Motor neuron (in vitro differentiated cells): ENCODE measurements around the gene SLC41A3. TPM values are rescaled to one million over a fixed set of nuclear protein-coding genes. Genes with fewer than 3 reads are reported as not detected.

Source experiments
- ATAC-seq, 8 experiments: fragments of 200-7000 bp; cut with Tn5 transposase; replicated peaks in 6 of 8; 2 replicates each; pipeline ENCODE4 v1.8.0; 2021; ENCODE audit warnings: mild to moderate bottlenecking in 8 of 8, moderate library complexity in 8 of 8
- H3K27ac ChIP-seq, 2 donors: fragments of 250-450 bp; sonication (Bioruptor Pico); 2 replicates each; pipeline ENCODE4 v1.9.0; 2021; ENCODE audit warnings: antibody characterized with exemption in 2 of 2, mild to moderate bottlenecking in 2 of 2, moderate library complexity in 1 of 2
- H3K4me1 ChIP-seq, 2 donors: fragments of 250-450 bp; sonication (Bioruptor Pico); replicated peaks in 1 of 2; 2 replicates each; pipeline ENCODE4 v1.6.1; 2021; ENCODE audit warnings: antibody characterized with exemption in 2 of 2, mild to moderate bottlenecking in 2 of 2, moderate library complexity in 1 of 2
- H3K4me3 ChIP-seq, 5 donors: fragments of 250-450 bp; sonication (Bioruptor Pico); 2 replicates each; pipeline ENCODE4 v1.9.0; 2021; ENCODE audit warnings: antibody characterized with exemption in 5 of 5, mild to moderate bottlenecking in 5 of 5, moderate library complexity in 4 of 5
- WGBS, 10 experiments: fragments of 450-650 bp; shearing (Covaris generic); methylation state at CpG; one replicate each; pipeline ENCODE4 v1.0.0; 2022; 5-methylcytosine and 5-hydroxymethylcytosine counted together
- in situ Hi-C, 9 experiments: fragments of 400-800 bp; cut with MboI; loops; one replicate each; pipeline ENCODE4 v1.15.0; 2021; ENCODE audit warnings: low sequenced_read_pairs in 9 of 9, low pct_unique_long_range_greater_than_20kb in 2 of 9; ENCODE audit not compliant: unreplicated experiment in 9 of 9
- total RNA-seq, 8 experiments: library from RNA; unstranded; fragments of 300-600 nt; gene quantifications; 2 replicates each; pipeline versions ENCODE4 v1.2.3 to v1.2.4, GENCODE V29; 2022

Gene SLC41A3
- total RNA-seq, 8 experiments from 2014 or later = 23.8 to 54.5 (median 30.3) TPM

GRCh38 chr3:126126811-126127431, 43.0 kb upstream of the SLC41A3 start:
- H3K27ac ChIP-seq = no peak overlapping the region
- WGBS, 10 experiments = 0 to 82% (median 67%) methylated on average over 1 to 4 of the region's 10 CpGs; no CpG with 5 or more reads in 6 of the 10 experiments
- no peaks in the 10 kb centered on the region for H3K4me1 ChIP-seq
- ATAC-seq = no peak
- in situ Hi-C loops = loop anchor here in 5 of 9 experiments (25.0 kb wide), 1 partner anchor 260 kb away; the partner anchor contains the start of gene CFAP100 (in 5 of the 5)
- no peak overlapping the region for H3K4me3 ChIP-seq

- ATAC-seq = no peak
These were observed 42.4 kb upstream of the SLC41A3 start for GRCh38 chr3:126126286-126126685.

GRCh38 chr3:126125781-126126251, 41.9 kb upstream of the SLC41A3 start:
- Histone ChIP-seq H3K27ac (no peak overlapping the region), H3K4me3 (no peak overlapping the region), H3K4me1 (no peaks in the 10 kb centered on the region)
- in situ Hi-C loops = loop anchor here in 5 of 9 experiments (25.0 kb wide), 1 partner anchor 261 kb away; the partner anchor contains the start of gene CFAP100 (in 5 of the 5)
- WGBS, 10 experiments = 21 to 100% (median 45%) methylated on average over 1 to 2 of the region's 2 CpGs; no CpG with 5 or more reads in 6 of the 10 experiments
- ATAC-seq = no peak

More at GRCh38 chr3:126126286-126126685, 42.4 kb upstream of the SLC41A3 start:
- 0 to 90% (median 83%) methylated on average over 1 to 7 of the region's 12 CpGs; no CpG with 5 or more reads in 5 of the 10 experiments for WGBS, 10 experiments
- in situ Hi-C loops = loop anchor here in 5 of 9 experiments (25.0 kb wide), 1 partner anchor 261 kb away; the partner anchor contains the start of gene CFAP100 (in 5 of the 5)
- Histone ChIP-seq H3K4me3 (no peak overlapping the region), H3K4me1 (no peaks in the 10 kb centered on the region), H3K27ac (no peak overlapping the region)

- 60 to 86% (median 77%) methylated on average over 1 to 3 of the region's 5 CpGs; no CpG with 5 or more reads in 6 of the 10 experiments for WGBS, 10 experiments
- Histone ChIP-seq H3K27ac (no peak overlapping the region), H3K4me1 (no peaks in the 10 kb centered on the region), H3K4me3 (no peak overlapping the region)
- no peak for ATAC-seq
- in situ Hi-C loops = loop anchor here in 5 of 9 experiments (25.0 kb wide), 1 partner anchor 262 kb away; the partner anchor contains the start of gene CFAP100 (in 5 of the 5)
These were observed 41.4 kb upstream of the SLC41A3 start for GRCh38 chr3:126125341-126125740.

- in situ Hi-C loops = loop anchor here in 5 of 9 experiments (25.0 kb wide), 1 partner anchor 262 kb away; the partner anchor contains the start of gene CFAP100 (in 5 of the 5)
- WGBS, 10 experiments = 50 to 100% (median 92%) methylated on average over 1 to 5 of the region's 9 CpGs; no CpG with 5 or more reads in 5 of the 10 experiments
These were observed 41.0 kb upstream of the SLC41A3 start for GRCh38 chr3:126124896-126125295.

DNA sequence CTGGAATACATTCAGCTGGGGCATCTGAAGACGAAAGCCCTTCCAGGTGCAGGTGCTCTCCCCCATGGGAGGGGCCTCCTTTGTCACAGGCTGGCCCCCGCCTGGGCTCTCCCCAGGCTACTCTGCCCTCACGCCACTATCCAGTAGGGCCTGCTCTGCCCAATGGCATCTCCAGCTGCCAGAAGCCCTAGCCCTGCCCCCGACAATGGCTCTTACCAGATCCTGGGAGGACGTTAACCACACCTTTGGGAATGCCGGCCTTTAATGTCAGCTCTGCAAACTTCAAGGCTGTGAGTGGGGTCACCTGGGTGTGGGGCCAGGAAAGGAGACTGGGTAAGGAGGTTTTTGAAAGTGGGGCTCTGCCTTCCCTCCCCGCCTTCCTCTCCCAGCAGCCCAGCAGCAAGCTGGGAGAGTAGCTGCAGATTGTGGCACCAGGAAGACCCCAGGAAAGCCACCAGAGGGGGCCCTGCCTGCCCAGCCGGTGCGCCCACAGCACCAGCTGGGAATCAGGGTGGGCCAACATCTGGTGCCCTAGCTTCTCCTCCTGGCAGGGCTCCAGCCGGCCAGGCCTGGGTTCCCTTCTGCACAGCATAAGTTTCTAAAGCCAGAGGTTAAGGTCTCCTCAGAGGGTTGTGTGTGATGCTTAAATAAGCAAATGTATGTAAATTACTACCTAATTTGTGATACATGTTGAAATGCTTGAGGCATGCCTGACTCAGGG, 40.4 kb upstream of the SLC41A3 start:
- ATAC-seq = peak in 3 of 8 experiments; percentile 36 to 89 (median 42)
- H3K27ac ChIP-seq = no peak overlapping the region
- no peaks in the 10 kb centered on the region for H3K4me1 ChIP-seq
- H3K4me3 ChIP-seq = no peak overlapping the region
- in situ Hi-C loops = no loop called here
- WGBS, 10 experiments = 0 to 81% (median 61%) methylated on average over 1 to 5 of the region's 10 CpGs; no CpG with 5 or more reads in 4 of the 10 experiments

More at GRCh38 chr3:126124896-126125295, 41.0 kb upstream of the SLC41A3 start:
- no peak for ATAC-seq
- H3K27ac ChIP-seq = no peak overlapping the region
- no peak overlapping the region for H3K4me3 ChIP-seq
- no peaks in the 10 kb centered on the region for H3K4me1 ChIP-seq

GRCh38 chr3:126121632-126122031, 37.7 kb upstream of the SLC41A3 start:
- Histone ChIP-seq H3K4me3 (no peak overlapping the region), H3K4me1 (no peaks in the 10 kb centered on the region), H3K27ac (no peak overlapping the region)
- in situ Hi-C loops = no loop called here
- 0 to 88% (median 78%) methylated on average over 1 to 4 of the region's 4 CpGs; no CpG with 5 or more reads in 1 of the 10 experiments for WGBS, 10 experiments
- ATAC-seq = no peak

- Histone ChIP-seq H3K27ac (no peak overlapping the region), H3K4me1 (no peaks in the 10 kb centered on the region), H3K4me3 (no peak overlapping the region)
- 50 to 100% (median 88%) methylated on average over 1 to 9 of the region's 9 CpGs for WGBS, 10 experiments
- no peak for ATAC-seq
- in situ Hi-C loops = no loop called here
These were observed 37.1 kb upstream of the SLC41A3 start for GRCh38 chr3:126121074-126121473.

- in situ Hi-C loops = no loop called here
- Histone ChIP-seq H3K4me1 (no peaks in the 10 kb centered on the region), H3K27ac (no peak overlapping the region), H3K4me3 (no peak overlapping the region)
- no peak for ATAC-seq
- 70 to 94% (median 90%) methylated on average over 2 to 8 of the region's 8 CpGs; no CpG with 5 or more reads in 3 of the 10 experiments for WGBS, 10 experiments
These were observed 36.1 kb upstream of the SLC41A3 start for GRCh38 chr3:126119976-126120375.

DNA sequence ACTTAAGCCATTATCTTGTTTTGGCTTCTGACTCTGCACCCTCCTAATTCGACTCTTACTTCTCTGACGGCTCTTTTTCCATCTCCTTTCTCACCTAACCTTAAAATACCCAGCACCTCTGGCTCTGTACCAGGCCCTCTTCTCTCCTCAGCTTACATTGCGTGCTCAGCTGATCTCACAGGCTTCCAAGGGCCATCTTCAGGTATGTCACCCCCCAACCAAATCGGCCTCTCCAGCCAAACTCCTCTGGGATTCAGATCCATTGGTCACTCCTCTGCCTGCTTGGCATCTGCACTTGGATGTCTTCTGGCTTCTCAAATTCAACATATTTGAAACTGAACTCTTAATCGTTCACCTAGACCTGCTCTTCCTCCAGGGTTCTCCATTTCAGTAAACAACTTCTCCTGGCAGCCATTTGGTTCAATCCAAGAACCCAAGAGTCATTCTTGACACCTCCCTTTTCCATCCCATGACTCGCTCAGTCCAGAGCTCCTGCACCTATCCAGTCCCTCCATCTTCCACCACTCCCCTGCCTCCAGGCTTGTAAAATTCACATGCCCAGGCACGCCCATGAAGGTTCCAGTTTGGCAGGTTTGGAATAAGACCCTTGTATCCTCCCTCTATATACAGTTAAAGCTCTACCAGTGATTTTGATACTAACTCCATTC, 35.2 kb upstream of the SLC41A3 start:
- in situ Hi-C loops = no loop called here
- Histone ChIP-seq H3K4me1 (no peaks in the 10 kb centered on the region), H3K4me3 (no peak overlapping the region), H3K27ac (no peak overlapping the region)
- 50 to 88% (median 79%) methylated on average over 2 to 6 of the region's 7 CpGs for WGBS, 10 experiments
- peak in 1 of 8 experiments; percentile 36 for ATAC-seq

DNA sequence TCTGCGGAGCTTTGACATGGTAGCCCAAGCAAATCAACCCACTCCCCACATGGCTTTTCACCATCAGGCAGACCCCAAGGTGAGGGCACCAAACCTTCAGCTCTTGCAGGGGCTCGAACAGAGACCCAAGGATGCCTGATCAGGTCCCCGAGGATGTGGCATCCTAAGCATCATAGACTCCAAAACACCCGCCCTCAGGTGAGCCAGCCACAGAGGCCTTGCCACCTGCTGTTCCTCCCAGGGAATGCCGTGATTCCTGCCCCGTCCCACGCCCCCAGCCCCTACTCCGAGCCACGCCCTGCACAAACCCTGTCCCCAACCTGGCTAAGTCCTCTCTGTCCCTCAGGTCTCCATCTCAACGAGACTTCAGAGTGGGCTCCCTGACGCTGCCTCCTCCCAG, 34.7 kb upstream of the SLC41A3 start:
- Histone ChIP-seq H3K4me1 (no peaks in the 10 kb centered on the region), H3K27ac (no peak overlapping the region), H3K4me3 (no peak overlapping the region)
- in situ Hi-C loops = no loop called here
- ATAC-seq = no peak
- 30 to 90% (median 80%) methylated on average over 1 to 6 of the region's 11 CpGs; no CpG with 5 or more reads in 2 of the 10 experiments for WGBS, 10 experiments

GRCh38 chr3:126117786-126118185, 33.9 kb upstream of the SLC41A3 start:
- in situ Hi-C loops = no loop called here
- H3K4me1 ChIP-seq = peaks cover 0 to 1% of the 10 kb centered on the region in 2 donors
- no peak overlapping the region for H3K4me3 ChIP-seq
- no peak overlapping the region for H3K27ac ChIP-seq
- 40 to 90% (median 45%) methylated on average over 2 to 4 of the region's 9 CpGs; no CpG with 5 or more reads in 6 of the 10 experiments for WGBS, 10 experiments
- ATAC-seq = no peak
